ENCODE measurements around the gene AQP1.

DNA sequence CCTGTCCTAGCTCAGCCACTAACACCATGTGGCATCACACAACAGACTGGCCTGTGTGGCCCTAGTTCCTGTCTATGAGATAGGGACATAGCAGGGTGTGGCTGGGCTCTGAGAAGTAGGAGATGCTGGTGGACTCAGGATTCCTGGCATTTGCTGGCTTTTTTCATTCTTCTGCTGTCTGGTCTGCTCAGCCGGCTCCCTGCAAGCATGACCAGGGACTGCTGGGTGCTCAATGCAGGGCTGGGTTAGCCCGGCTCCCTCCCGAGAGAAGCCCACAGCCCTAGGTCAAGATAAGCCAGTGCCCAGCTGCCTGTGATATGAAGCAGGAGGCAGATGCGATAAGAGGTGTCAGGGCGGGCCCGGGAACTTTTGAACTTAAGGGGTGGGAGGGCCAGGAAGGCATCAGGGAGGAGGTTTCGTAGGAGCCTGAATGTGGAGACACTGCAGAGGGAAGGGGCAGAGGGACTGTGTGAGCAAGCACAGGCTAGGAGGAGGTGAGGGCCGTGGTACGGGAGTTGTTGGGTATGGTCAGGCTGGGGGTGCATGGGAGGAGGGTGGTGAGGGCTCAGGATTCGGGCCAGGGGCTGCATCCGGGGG is 3.5 kb downstream of the AQP1 start:
- TF ChIP-seq EZH2phosphoT487 (IDR thresholded peaks at IDR 0.05; ENCODE audit: insufficient read depth, low read depth) (no peak), EZH2 (IDR thresholded peaks at IDR 0.05; ENCODE audit: insufficient read depth, poor library complexity, severe bottlenecking) (no peak)
